Hepatocyte (in vitro differentiated cells): ENCODE results near the gene TCF19. TPM values are rescaled to one million over a fixed set of nuclear protein-coding genes. Genes with fewer than 3 reads are reported as not detected.
"Not testable (repeated sequence)": the region's sequence is repeated elsewhere in the genome, so short reads cannot be mapped to it uniquely, and the experiment has no call there.

Source experiments
- DNase-seq: peaks from one replicate; pipeline ENCODE4 v3.0.0-alpha.2; 2016; ENCODE audit warnings: low spot score
- H2AFZ ChIP-seq: fragments of 200-600 bp; sonication (generic); 2 replicates; pipeline ENCODE4 v1.6.0; 2016; ENCODE audit warnings: antibody characterized with exemption, mild to moderate bottlenecking
- H3K27ac ChIP-seq: fragments of 200-600 bp; sonication (generic); 2 replicates; pipeline ENCODE4 v1.5.1; 2016; ENCODE audit warnings: mild to moderate bottlenecking
- H3K27me3 ChIP-seq: fragments of 200-600 bp; sonication (generic); 2 replicates; pipeline ENCODE4 v1.6.1; 2016
- H3K36me3 ChIP-seq: fragments of 200-600 bp; sonication (generic); replicated peaks from 2 replicates; pipeline ENCODE4 v1.5.1; 2016; ENCODE audit warnings: low read depth; ENCODE audit not compliant: insufficient read depth
- H3K4me1 ChIP-seq: fragments of 200-600 bp; sonication (generic); 2 replicates; pipeline ENCODE4 v1.5.1; 2016; ENCODE audit warnings: mild to moderate bottlenecking, moderate library complexity; ENCODE audit not compliant: insufficient read depth
- H3K4me2 ChIP-seq: fragments of 200-600 bp; sonication (generic); 2 replicates; pipeline ENCODE4 v1.6.0; 2016
- H3K4me3 ChIP-seq: fragments of 200-600 bp; sonication (generic); 2 replicates; pipeline ENCODE4 v1.5.1; 2016; ENCODE audit warnings: mild to moderate bottlenecking
- H3K79me2 ChIP-seq: fragments of 200-600 bp; sonication (generic); 2 replicates; pipeline ENCODE4 v1.6.0; 2017; ENCODE audit warnings: mild to moderate bottlenecking
- H3K9me2 ChIP-seq: fragments of 200-600 bp; sonication (generic); replicated peaks from 2 replicates; pipeline ENCODE4 v1.6.0; 2017; ENCODE audit warnings: mild to moderate bottlenecking; ENCODE audit not compliant: insufficient read depth
- H3K9me3 ChIP-seq: fragments of 200-600 bp; sonication (generic); 2 replicates; pipeline ENCODE4 v1.5.1; 2016; ENCODE audit warnings: low read depth, mild to moderate bottlenecking
- H4K20me1 ChIP-seq: fragments of 200-600 bp; sonication (generic); 2 replicates; pipeline ENCODE4 v1.6.0; 2016; ENCODE audit warnings: mild to moderate bottlenecking; ENCODE audit not compliant: insufficient read depth, poor library complexity, severe bottlenecking
- EZH2 ChIP-seq: fragments of 200-600 bp; sonication (generic); IDR thresholded peaks from 2 replicates; pipeline ENCODE4 v1.6.1; 2016; ENCODE audit warnings: antibody characterized with exemption, mild to moderate bottlenecking, borderline replicate concordance
- EZH2phosphoT487 ChIP-seq: fragments of 200-600 bp; sonication (generic); IDR thresholded peaks from one replicate; pipeline ENCODE4 v1.6.1; 2018; ENCODE audit warnings: antibody characterized with exemption, mild to moderate bottlenecking, low read depth, moderate library complexity; ENCODE audit not compliant: unreplicated experiment, severe bottlenecking
- WGBS: methylation state at CpG from one replicate; pipeline ENCODE4 v1.1.6; 2016; ENCODE audit warnings: low lambda C conversion rate; ENCODE audit errors: missing lambda C conversion rate; 5-methylcytosine and 5-hydroxymethylcytosine counted together
- polyA plus RNA-seq: library from polyadenylated mRNA; unstranded; fragments of >200 nt; fragmentation: Nextera tagmentation; extraction: Ambion mirVana; gene quantifications from 2 replicates; pipeline ENCODE4 v1.2.1, GENCODE V29; 2016
- total RNA-seq: library from RNA; depleted of rRNA; stranded (reverse); fragments of >200 nt; gene quantifications from 2 replicates; pipeline ENCODE4 v1.2.3, GENCODE V29; 2014
- TF ChIP-seq, protein P1 (sequence below): fragments of 200-600 bp; sonication (generic); IDR thresholded peaks from 2 replicates; pipeline ENCODE4 v1.5.1; 2016; ENCODE audit warnings: antibody characterized with exemption, mild to moderate bottlenecking; ENCODE audit not compliant: poor library complexity

Gene TCF19
- total and polyA plus RNA-seq, 2 experiments from 2014 or later: 5.0 to 6.3 TPM

DNA sequence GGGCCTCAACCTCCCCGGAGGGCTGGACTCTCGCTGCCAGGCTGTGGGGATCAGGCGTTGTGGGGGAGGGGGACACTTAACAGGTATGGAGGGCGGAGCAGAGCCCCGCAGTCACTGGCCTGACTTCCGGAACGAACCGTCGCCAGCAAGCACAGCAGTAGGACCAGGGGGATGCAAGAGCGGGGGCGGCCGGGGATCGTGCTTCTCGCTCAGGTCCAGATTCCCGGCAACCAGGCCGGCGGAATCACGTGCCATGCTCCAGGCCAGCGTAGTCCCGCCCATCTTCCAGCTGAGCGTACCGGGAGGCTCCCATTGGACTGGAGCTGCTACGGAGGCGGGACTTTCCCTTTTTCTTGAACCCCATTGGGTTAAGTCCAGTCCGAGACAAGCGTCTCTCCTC lies 22.1 kb downstream of the TCF19 start:
- Histone ChIP-seq H3K27me3 (no peaks in the 10 kb centered on the region), H2AFZ (no peak overlapping the region), H3K79me2 (no peaks in the 10 kb centered on the region)

GRCh38 chr6:31183287-31183686 lies 24.9 kb downstream of the TCF19 start:
- not testable (repeated sequence) for H3K27ac ChIP-seq, H3K4me3 ChIP-seq, H2AFZ ChIP-seq, H3K27me3 ChIP-seq, H3K4me1 ChIP-seq, H3K36me3 ChIP-seq, H3K9me3 ChIP-seq, H3K9me2 ChIP-seq, H4K20me1 ChIP-seq, H3K79me2 ChIP-seq, H3K4me2 ChIP-seq, DNase-seq
- WGBS: 57% methylated on average over 2 of the region's 2 CpGs

More for the DNA sequence above, 22.1 kb downstream of the TCF19 start:
- no peak for TF ChIP-seq EZH2phosphoT487
- no peak for TF ChIP-seq EZH2
- TF ChIP-seq, protein P1, sequence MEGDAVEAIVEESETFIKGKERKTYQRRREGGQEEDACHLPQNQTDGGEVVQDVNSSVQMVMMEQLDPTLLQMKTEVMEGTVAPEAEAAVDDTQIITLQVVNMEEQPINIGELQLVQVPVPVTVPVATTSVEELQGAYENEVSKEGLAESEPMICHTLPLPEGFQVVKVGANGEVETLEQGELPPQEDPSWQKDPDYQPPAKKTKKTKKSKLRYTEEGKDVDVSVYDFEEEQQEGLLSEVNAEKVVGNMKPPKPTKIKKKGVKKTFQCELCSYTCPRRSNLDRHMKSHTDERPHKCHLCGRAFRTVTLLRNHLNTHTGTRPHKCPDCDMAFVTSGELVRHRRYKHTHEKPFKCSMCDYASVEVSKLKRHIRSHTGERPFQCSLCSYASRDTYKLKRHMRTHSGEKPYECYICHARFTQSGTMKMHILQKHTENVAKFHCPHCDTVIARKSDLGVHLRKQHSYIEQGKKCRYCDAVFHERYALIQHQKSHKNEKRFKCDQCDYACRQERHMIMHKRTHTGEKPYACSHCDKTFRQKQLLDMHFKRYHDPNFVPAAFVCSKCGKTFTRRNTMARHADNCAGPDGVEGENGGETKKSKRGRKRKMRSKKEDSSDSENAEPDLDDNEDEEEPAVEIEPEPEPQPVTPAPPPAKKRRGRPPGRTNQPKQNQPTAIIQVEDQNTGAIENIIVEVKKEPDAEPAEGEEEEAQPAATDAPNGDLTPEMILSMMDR: no peak
- Histone ChIP-seq H4K20me1 (no peaks in the 10 kb centered on the region), H3K9me3 (no peaks in the 10 kb centered on the region), H3K4me3 (no peak overlapping the region), H3K4me1 (no peaks in the 10 kb centered on the region), H3K4me2 (no peak overlapping the region), H3K36me3 (no peaks in the 10 kb centered on the region), H3K9me2 (no peaks in the 10 kb centered on the region), H3K27ac (no peak overlapping the region)
- DNase-seq: no peak
- 93% methylated on average over 26 of the region's 26 CpGs for WGBS

DNA sequence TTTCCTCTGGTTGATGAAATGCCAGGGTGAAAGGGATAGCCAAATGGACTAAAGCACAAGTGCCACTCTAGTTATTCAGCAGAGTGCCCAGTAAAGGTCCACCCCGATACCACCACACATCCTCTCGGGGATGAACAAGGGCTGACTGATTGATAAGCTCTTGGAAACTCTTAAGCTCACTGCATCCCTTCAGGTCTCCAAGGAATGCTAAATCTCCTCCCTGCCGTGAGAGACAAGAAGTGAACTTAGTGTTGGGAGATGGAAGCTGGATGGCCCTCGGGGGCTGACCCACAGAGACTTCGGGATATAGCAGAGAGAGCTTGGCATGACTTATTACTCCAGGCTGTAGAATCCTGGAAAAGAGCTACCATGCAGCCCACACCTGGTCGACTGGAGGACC lies 25.5 kb downstream of the TCF19 start:
- H3K4me2 ChIP-seq, H3K4me3 ChIP-seq, H3K4me1 ChIP-seq, H3K27me3 ChIP-seq, H3K36me3 ChIP-seq, H2AFZ ChIP-seq, H4K20me1 ChIP-seq, H3K9me3 ChIP-seq, H3K79me2 ChIP-seq, H3K9me2 ChIP-seq, H3K27ac ChIP-seq, DNase-seq: not testable (repeated sequence)
- 68% methylated on average over 6 of the region's 6 CpGs for WGBS

DNA sequence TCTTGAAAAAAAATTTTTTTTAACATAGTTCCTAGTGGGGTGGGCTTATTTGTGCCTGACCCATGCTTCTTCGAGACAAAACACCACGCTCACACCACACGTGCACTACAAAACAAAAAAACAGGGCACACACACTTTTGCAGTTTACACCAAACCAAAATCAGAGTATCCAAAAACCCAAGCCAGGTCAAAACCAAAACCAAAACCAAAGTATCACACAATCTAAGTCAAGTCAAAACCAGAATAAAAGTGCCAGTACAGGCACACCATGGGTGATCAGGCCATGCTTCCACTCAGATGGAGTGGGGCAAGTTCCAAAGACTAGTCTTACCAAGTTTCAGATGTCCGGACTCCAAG lies 27.3 kb downstream of the TCF19 start:
- H3K79me2 ChIP-seq, H2AFZ ChIP-seq: not testable (repeated sequence)

GRCh38 chr6:31186052-31186734 lies 27.8 kb downstream of the TCF19 start:
- no peak overlapping the region for H2AFZ ChIP-seq
- H3K27ac ChIP-seq: no peak overlapping the region
- TF ChIP-seq EZH2phosphoT487: no peak
- TF ChIP-seq, protein P1: no peak
- TF ChIP-seq EZH2: no peak
- H3K4me1 ChIP-seq: no peaks in the 10 kb centered on the region
- no peaks in the 10 kb centered on the region for H3K27me3 ChIP-seq
- H4K20me1 ChIP-seq: no peaks in the 10 kb centered on the region
- H3K79me2 ChIP-seq: no peaks in the 10 kb centered on the region
- DNase-seq: no peak
- 93% methylated on average over 24 of the region's 24 CpGs for WGBS
- no peaks in the 10 kb centered on the region for H3K9me2 ChIP-seq
- H3K4me2 ChIP-seq: no peak overlapping the region
- no peak overlapping the region for H3K4me3 ChIP-seq
- H3K36me3 ChIP-seq: no peaks in the 10 kb centered on the region
- no peaks in the 10 kb centered on the region for H3K9me3 ChIP-seq

More for the DNA sequence above, 27.3 kb downstream of the TCF19 start:
- DNase-seq, H3K4me3 ChIP-seq, H3K4me2 ChIP-seq, H4K20me1 ChIP-seq, H3K9me2 ChIP-seq, H3K9me3 ChIP-seq, H3K27me3 ChIP-seq, H3K36me3 ChIP-seq, H3K4me1 ChIP-seq, H3K27ac ChIP-seq: not testable (repeated sequence)
- 93% methylated on average over 4 of the region's 4 CpGs for WGBS
